ENCODE results near the gene OR5AL1.
"Not testable (repeated sequence)": the region's sequence is repeated elsewhere in the genome, so short reads cannot be mapped to it uniquely, and the experiment has no call there.

The OR5AL1 gene

DNA sequence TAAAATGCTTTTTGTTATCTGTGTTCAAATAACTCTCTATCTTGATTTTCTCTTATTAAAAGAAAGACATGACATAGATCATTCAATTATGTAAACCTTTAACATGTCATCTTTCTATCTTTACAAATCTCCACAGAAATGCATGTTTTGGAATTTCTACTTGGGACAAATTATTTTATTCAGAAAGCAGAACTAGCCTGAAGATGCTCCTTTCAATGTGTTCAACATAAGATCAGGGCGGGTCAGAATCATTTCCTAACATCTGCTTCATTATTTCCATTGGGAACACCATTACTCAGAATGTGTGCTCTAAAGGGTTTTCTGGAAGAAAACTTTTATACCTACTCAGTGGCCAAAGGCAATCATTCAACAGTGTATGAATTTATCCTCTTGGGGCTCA, at the start of gene OR5AL1:
Gene OR5AL1 (plus strand): TSS at position 301 of the 400 bp plus-strand sequence.
- no peak for DNase-seq (ENCODE audit: low read depth)

GRCh38 chr11:56375324-56375723, 37.2 kb upstream of the OR5AL1 start, which contains the start of gene OR8U1:
OR8U1 (plus strand) TSS chr11:56375624; CDS start chr11:56375624, 0 bp downstream.
- no peak for DNase-seq (ENCODE audit: low read depth)

GRCh38 chr11:56380120-56380519, 32.4 kb upstream of the OR5AL1 start:
- no peak for DNase-seq (ENCODE audit: low read depth)

GRCh38 chr11:56394381-56394780, 18.1 kb upstream of the OR5AL1 start:
- DNase-seq (ENCODE audit: low read depth) = no peak

GRCh38 chr11:56396047-56396446, 16.4 kb upstream of the OR5AL1 start:
- no peak for DNase-seq (ENCODE audit: low read depth)

- DNase-seq (ENCODE audit: low read depth) = not testable (repeated sequence)
Observed at GRCh38 chr11:56401858-56402461, 10.5 kb upstream of the OR5AL1 start.

DNA sequence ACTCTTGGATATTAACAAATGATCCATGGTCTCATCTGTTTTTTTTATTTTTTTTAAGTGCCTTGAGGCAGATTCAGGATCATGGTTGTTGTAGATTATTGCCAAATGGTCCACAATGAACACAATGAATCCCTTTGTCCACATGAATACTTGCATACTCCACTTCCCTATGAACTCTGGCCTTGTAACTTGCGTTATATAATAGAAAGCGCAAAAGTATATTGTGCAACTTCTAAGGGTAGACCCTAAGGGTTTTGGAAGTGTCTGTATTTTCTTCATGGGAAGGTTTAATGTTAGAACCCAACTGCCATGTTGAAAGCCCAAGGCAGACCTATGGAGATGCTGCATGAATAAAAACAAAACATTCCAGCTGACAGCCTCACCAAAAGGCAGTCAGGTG, 8.1 kb upstream of the OR5AL1 start:
- no peak for DNase-seq (ENCODE audit: low read depth)

DNA sequence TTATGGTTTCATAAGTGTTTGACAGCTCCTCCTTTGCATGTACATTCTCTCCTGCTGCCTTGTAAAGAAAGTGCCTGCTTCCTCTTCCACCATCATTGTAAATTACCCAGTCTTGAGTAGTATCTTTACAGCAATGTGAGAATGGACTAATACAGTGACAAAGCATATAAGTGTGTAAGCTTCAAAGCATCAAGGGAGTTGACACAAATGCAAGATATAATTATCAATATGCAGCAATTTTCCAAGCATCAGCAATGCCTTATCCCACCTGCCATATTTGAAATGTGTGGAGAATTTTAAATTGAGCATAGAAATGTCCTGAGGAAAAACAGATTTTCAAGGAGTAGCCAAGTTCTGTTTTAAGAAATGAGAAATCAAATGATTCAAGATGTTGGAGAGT, 1.7 kb upstream of the OR5AL1 start:
- DNase-seq (ENCODE audit: low read depth) = no peak

- DNase-seq (ENCODE audit: low read depth) = no peak
Observed at GRCh38 chr11:56453521-56453920, 41.0 kb downstream of the OR5AL1 start.

DNA sequence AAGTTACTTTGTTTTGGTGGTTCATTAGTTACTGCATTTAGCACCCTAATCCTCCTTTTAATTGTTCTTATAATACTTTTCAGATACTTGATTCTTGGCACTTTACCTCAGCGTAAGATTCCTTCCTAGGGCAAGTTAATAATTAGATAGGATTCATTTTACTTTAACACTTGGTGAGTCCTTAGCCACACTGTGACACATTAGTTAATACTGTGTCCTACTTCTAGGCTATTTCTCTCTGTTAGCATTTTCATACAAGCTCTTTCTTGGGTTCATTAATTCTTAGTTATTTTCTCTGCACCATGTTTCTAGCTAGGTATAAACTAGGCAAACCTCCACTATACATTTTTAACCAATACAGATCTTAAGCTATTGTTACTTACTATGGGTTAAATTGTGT, 44.6 kb downstream of the OR5AL1 start:
- no peak for DNase-seq (ENCODE audit: low read depth)

Measured in GM04503 (cell line).